Activated naive CD8-positive, alpha-beta T cell treated with anti-CD3 and anti-CD28 coated beads, Interleukin-2, amount 50 U/mL, for 16 hours (primary cell): Measurements from ENCODE around the gene DOCK8.

ENCODE experiments used
- DNase-seq: peaks from one replicate; pipeline ENCODE4 v3.0.0-alpha.2; 2020; ENCODE audit warnings: low read depth, low spot score

The DOCK8 gene

DNA sequence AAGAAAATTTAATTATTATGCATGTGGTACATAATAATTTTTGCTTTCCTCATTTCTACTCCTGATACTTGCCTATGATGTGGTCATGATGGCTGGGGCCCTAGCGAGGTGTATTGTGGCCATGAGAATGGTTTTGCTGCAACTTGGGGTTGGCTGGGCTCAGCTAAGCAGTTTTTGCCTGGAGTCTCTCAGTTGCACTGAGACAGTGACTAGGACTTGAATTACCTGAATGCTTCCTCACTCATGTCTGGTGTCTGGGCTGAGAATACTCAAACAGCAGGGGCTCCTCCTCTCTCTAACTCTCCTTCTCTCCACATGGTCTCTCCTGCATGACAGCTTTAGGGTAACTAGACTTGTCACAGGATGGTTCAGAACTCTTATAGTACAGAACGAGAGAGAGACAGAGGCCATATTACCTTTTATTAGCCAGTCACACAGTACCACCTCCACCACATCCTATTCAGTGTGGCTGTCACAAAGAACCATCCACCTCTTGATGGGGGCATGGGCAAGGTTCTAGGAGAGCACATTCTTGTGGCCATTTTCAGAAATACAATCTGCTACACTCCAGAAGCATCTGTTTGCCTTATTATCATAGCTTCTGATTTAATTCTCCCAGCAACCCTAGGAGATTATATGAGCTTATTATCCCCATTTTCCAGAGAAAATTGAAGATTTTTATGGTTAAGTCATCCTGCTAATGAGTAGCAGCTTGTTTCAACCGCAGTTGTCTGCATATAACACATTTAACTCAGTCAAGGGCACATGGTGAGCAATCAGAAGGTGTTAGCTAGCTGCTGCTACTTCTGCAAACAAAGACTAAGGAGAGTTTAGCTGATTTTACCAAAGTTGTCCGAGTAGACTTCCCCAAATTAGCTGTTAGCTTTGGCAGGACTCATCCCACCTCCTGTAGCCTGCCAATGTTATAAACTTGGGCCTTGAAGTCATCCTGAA lies 245.1 kb downstream of the DOCK8 start:
- DNase-seq, result no peak

DNA sequence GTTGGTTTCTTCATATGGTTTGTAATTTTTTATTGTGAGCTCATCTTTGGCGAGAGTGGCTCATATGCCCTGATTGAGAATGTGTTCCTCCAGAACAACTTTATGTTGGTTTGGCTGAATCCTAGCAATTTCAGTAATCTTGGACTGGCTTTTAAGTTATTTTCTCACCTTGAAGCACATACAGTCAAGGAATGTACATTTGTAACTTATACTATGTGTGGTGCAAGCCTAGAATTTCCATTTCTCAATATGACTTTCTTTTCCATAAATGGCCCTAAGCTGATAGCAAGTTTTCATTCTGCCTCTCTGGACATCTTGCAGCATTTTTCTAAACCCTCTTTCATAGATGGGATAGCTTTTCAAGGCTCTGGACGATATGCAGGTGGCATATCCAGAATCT lies 247.5 kb downstream of the DOCK8 start:
- DNase-seq, result no peak

DNA sequence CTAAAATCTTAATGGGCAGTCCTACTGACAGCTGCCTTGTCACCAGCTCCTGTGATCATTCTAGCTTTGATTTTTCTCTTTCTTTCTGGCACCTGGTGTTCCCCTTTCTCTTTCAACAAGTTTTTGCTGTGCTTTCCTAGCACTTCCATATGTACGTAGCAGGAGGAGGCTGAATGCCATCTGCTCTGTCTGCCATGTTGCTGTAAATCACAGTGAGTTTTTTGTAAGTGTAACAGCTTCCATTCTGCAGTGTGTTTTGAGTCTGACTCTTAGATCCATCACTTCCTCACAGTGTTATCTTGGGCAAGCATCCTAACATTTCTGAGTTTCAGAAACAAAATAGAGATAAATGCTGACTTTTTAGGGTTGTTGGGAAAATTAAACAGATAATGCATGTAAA lies 247.9 kb downstream of the DOCK8 start:
- no peak for DNase-seq

DNA sequence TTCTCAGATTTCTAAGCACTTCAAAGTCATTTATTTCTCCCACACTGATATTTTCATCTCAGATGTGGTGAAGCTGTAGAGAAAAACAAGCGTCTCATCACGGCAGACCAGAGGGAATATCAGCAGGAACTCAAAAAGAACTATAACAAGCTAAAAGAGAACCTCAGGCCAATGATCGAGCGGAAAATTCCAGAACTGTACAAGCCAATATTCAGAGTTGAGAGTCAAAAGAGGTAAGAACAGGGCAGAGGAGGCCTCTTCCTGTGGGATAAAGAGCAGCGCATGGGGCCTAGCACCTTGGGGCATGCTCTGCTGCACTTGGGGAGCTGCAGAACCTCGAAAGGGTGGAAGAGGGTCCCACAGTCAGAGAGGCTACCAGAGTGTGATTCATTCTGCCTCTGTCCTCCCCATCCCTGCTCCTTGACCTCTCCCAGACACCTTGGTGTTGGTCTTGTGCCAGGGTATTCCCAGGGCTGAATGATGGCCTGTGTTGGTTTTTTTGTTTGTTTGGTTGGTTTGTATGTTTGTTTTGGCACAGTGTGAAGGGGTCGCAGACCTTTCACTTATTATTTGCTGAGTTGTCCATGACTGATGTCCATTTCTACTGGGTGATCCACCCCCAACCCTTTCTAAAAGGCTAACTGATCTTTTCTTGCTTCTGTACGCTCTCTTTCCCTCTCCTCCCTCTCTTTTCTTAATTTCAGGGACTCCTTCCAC lies 248.9 kb downstream of the DOCK8 start:
- DNase-seq, result no peak

DNA sequence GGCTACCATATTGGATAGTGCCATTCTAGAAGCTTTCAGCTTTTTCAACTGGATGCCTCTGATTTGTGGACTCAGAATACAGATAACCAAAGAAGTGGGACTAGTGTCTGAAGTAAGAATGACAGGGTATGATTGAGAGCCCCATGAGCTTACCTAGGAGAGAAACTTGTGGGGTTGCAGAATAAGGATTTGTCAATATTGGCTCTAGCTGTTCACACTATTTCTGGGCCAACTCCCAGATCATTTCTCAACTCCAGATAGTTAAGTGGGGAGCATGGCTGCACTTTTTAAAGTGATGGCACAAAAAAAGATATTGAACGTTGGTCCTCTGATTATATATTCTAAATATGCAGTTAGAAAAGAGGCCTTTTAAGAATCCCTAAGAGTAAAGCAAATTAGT lies 252.1 kb downstream of the DOCK8 start:
- no peak for DNase-seq

DNA sequence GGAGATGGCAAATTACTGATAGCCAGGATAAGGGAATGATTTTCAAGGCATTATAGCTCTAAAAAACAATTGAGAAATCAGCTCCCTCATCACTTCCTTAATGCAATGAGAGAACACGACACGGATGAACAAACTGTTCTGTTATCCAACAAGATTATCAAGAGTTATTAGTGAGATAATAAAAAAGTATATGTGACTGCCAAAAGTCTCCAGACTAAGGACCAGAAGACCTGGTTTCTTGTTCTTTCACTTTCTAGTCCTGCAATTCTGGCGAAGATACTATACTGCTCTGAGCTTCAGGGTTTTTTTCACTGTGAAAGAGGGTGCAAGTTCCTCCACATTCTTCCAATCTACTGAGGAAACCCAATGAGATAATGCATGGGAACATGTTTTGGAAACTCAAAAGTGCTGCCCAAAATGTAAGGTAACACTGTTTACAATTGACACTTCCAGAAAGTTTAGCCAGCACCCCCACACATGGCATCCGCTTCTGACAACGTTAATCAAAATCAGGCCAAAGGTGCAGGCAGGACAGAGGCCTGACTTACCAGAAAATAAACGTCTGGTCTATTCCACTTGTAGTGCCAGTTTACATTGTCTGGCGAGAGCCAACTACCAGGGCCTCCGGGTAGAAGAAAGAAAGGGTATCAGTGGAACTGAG lies 254.2 kb downstream of the DOCK8 start:
- DNase-seq, result no peak

DNA sequence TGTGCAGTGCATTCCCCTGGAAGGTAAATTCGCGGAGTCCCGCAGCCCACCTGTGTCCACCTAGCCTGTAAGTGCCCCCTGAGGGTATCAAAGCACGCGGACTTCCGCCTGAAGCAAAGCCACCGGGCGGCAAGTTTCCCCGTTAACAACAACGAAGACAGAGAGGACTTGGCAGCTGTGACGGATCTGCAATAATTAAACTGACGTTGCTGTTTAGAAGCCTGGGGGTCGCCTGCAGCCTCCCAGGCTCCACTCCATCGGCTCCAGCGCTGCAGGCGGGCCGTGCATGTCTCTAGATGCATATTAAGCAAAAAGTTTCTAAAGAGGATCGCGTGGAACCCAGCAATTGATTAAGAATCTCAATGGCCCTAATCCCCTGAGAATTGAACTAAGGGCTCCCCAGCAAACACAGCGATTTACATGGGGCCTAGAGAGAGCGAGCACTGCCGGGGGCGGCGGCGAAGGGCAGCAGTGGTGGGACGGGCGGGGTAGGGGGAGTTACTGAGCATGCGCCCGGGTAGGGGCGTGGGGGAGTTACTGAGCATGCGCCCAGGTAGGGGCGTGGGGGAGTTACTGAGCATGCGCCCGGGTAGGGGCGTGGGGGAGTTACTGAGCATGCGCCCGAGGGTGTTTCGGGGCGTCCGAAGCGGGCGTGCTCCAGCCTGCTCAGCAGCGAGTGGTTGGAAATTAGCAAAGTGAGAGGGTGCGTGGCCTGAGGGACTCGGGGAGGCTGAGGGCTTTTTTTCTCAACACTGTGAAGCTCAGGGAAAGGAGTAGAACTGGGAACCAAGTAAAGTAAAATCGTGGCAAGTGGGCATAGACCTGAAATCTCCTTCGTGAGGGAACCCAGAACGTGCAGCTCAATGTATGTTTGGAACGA lies 255.2 kb downstream of the DOCK8 start:
- DNase-seq, result peak; percentile 72

DNA sequence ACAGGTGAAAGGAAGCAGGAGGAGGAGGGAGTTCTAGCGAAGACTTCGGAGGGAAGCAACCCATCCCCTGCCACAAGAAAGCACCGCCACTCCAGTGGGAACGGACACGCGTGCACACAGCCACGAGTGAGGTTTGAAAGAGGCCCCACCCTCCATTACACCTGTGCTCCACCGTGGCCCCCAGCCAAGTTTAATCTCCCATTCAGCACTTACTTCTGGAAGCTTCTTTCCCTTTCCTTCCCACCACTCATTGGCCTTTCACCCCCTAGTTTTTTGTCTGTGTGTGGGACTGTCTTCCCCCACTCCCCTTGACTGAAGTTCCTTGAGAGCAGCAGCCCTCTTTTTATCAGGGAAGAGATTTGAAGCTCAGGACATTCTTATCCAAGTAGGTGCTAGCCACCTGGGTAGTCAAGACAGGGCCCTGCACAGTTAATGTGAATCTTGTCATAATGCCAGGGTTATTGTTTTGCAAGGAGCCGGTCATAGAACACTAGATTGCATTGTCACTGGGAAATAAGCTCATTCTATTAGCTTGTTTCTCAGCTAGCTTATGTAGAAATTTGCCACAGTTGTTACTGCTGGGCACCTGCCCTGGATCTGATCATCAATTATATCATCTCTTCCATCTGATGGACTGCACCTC lies 256.0 kb downstream of the DOCK8 start:
- DNase-seq, result no peak

DNA sequence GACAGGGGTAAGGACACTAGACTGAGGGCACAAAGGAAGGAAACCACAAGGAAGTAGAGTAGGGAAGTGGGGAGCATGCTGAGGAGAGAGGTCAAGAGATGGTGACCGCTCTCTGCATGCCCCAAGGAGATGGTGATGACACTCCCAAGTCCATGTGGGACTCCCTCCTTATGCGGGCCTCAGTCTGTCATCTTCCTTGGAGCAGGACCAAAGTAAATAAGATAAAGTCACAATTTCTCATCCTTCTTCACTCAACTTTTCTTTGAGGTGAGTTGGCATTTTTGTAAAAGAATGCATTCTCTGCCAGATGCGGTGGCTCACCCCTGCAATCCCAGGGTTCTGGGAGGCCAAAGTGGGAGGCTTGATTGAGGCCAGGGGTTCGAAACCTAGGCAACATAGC lies 256.7 kb downstream of the DOCK8 start:
- no peak for DNase-seq

DNA sequence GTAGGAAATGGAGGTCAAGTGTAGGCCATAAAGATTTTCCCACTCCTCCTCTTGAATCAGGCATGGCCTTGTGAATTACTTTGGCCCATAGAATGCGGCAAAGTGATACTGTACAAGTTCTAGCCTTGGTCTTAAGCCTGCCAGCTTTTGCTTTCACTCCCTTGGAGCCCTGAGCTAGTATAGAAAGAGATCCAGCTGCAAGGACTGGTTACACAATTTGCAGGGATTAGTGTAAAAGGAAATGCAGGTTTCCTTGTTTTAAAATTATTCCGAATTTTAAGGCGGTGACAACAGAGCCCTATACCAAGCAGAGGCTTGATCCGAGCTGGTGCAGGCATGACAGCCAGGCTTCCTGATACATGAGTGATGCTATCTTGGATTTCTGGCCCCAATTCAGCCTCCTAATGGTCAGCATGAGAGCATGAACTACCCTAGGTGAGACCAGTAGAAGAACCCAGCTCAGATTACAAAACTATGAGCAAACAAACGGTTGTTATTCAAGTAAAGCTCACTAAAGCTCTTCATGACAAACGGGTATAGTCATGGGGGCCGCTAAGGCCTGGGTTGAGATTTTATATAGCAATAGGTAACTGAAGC lies 257.9 kb downstream of the DOCK8 start:
- DNase-seq, result no peak

DNA sequence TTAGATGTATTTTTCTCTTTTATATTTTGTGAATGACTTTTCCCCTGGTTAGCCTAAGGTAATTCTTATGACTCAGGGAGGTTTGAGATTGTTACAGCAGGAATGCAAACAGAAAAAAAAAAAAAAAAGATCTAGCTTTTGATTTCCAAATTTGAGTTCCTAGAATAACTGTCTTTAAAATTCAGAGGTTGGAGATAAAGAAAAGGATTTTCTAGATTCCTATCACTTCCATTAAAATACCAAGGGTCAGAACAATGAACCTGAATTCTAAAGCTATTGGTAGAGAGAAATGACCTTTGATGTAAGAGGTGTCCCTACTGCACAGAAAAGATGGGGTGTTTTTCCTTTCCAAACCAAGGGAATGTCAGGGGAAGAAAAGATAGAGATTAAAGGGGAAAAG lies 262.5 kb downstream of the DOCK8 start:
- no peak for DNase-seq

DNA sequence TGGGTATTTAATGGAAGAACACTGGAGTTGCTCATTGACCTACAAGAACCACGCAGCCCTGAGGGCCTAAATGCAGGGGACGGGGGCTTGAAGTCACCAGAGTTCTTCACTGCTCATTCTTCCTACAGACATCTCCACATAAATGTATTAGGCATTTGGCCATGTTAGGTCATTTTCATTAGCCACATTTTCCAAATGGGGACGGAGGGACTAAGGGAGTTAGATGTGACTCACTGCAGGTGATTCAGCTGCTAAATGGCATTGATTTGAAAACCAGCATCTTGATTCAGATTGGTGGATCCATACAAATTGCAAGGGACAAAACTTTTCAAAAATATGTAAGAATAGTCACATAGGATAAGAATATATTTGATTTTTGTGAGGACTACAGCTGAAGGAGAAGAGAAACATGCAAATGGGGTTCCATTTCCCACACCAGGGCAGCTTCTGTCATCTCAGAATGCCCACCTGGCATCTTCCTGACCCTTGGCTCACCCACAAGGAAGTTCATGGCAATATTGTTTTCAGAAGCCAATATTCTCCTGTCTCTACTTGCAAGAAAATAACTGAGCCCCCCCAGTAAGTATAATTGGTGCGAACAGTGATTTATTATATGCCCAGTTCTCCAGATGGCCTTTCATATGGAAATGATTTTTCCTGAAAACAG lies 264.8 kb downstream of the DOCK8 start:
- no peak for DNase-seq

DNA sequence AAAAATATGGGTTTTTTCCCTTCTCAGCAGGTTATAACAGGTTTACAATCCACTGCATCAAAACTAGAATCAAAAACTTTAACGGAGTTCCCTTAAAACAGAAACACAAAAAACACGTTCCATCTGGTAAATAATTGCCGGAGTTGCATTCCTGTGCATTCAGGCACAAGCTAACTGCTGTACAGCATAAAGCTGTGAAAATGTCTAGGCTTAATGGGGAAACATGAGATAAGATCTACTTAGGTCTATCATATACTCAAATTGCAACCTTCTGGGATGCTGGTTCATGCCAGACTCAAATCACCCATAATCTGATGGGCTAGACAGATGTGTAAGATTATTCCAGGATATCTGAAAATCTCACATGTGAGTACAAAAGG lies 265.3 kb downstream of the DOCK8 start:
- DNase-seq, result no peak

DNA sequence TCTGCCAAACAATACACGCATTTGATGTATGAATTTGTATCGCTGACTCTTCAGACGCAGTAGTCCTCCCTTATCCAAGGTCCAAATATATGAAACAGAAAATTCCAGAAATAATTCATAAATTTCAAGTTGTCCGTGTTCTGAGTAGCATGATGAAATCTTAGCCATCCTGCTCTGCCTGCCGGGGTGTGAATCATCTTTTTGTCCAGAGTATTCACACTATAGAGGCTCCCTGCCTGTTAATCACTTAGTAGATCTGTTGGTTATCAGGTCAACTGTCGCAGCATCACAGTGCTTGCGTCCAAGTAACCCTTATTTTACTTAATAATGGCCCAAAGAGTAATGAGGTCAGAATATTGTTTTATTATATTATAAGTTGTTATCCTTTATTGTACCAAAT lies 268.1 kb downstream of the DOCK8 start:
- no peak for DNase-seq

DNA sequence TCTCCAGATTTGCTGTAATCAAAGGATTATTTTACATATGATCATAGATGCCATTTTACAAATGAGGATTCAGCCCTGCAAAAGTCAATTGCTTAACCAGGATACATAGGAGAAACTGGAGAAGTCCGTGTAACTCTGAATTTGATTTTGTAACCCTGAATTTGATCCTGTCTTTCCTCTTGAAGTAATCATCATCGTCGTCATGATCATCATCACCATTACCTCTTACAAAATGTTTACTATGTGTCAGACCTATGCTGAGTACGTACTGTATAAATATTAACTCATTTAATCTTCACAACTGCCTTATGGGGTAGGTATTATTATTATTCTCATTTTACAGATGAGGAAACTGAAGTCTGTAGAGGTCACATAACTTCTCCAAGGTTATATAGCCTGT lies 271.5 kb downstream of the DOCK8 start:
- no peak for DNase-seq

DNA sequence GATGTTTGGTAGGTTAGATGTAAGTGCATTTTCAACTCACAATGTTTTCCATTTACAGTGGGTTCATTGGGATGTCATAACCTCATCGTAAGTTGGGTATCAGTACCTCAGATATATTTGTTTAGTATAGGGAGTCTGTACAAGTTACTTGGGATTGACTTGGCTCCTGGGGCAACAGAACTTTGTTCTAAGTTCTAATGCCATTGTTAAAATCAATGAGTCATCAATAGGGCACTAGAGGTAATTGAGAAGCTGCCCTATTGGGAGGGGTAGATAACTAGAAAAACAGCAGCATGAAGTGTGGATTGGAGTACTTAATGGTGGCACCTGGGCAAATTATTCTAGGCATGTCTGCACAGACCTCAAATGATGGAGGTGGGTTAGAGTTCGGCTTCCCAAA lies 272.8 kb downstream of the DOCK8 start:
- no peak for DNase-seq

DNA sequence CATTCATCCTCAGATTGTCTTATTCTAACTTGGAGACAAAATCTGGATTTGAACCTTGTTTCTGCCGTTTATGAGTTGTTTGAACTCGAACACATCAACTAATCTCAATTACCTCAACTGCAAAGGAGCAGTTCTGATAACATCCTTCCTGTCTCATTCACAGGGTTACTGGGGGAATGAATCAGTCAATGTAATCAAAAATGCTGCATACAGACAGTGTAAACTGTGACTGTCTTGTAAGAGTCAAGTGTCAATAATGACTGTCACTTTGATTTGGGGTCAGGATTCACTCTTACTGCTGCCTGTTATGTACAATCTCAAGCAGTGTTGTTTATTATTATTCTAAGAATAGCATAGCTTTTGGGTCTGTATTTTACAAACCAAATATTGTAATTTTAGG lies 273.8 kb downstream of the DOCK8 start:
- no peak for DNase-seq

DNA sequence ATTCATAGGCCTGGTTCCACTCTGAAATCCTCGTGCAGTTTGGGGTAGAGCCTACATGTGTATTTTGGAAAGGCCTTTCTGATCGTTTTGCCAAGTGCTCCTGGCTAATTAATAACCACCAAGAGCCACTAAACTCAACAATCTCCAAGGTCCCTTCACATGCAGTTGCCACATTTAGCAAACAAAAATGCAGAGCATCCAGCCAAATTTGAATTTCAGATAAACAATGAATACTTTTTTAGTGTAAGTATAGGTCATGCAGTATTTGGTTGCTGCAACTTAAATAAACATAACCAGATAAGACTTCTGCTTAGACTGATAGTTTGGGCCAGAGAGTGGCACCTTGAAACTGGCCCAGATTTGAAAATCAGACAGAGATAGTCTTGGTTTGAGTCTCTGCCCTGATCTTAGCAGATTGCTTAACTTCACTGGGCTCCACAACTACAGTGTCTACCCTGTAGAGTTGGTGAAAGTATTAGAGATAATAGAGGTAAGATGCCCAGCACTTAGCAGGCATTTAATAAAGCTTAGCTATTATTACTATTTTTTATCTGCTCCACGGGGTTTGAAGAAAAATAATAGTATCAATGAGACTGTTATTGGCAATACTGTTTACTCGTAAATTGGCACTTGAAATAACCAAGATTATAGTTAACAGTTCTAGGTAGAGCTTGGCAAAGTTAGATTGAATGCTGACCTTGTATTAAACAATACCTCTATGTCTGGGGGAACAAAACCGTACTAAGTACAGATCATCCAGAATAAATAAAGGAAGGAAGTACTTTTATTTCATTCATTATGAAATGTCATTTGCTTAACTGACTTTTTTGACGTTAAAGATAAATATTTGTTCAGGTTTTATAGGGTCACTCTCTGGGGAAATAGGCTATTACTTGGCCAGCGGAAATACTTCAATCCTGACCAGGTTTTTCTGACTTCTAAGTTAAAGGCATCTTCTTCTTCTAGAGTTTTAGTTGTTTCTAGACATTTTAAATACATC lies 274.8 kb downstream of the DOCK8 start:
- no peak for DNase-seq

DNA sequence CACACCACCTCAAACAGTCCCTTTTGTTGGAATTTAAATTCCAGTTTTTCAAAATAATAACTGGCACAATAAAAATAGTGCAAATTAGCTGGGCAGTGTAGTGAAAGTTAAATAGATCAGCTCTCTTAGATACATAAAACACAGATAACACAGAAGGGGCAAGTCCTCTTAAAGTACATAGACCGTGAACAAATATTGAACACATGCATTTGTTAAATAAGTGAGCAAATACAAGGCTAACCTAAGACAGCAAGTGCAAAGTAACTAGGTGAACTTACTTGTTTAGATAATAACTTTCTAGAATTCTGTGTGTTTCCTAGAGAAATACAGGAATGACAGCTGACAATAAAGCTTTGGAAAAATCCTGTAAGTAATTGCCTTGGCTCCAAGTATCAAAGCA lies 280.1 kb downstream of the DOCK8 start:
- no peak for DNase-seq
